Right lobe of liver (tissue), 4 donors: ENCODE data around the gene DENND1B.

Source experiments
- CTCF ChIP-seq, 4 donors: fragments of 200-600 bp in 3 of 4; fragments of 450-650 bp in 1 of 4; IDR thresholded peaks; one replicate each; pipeline versions ENCODE4 v1.5.1 to v1.8.0; 2016 to 2022; ENCODE audit warnings: antibody characterized with exemption in 4 of 4, mild to moderate bottlenecking in 2 of 4
- POLR2A ChIP-seq: fragments of 450-650 bp; IDR thresholded peaks from one replicate; pipeline ENCODE4 v1.6.1; 2017; ENCODE audit warnings: antibody characterized with exemption, mild to moderate bottlenecking
- donor health status: DM: no; HTN: no; CAD: no.
- donor health status: DM: no; HTN: no; CAD: no.
- donor health status: DM: no; HTN: yes; CAD: no.

GRCh38 chr1:197686702-197687355 lies 88.5 kb downstream of the DENND1B start:
- no peak for TF ChIP-seq CTCF (IDR thresholded peaks at IDR 0.05)
- no peak for TF ChIP-seq POLR2A
